GM12892 (cell line): ENCODE data around the gene MYO18A.

ENCODE experiments used
- DNase-seq: peaks from one replicate; pipeline ENCODE4 v3.0.0; 2011; ENCODE audit not compliant: insufficient read length
- FAIRE-seq: peaks from 2 replicates; lab custom pipeline; 2011; peaks lifted over from hg19 to GRCh38; lab: Jason Lieb, UNC
- POLR2A ChIP-seq: IDR thresholded peaks from 2 replicates; pipeline ENCODE4 v1.6.1; 2011; ENCODE audit warnings: low read depth, low read length, control low read depth
- POLR2AphosphoS5 ChIP-seq: IDR thresholded peaks from 2 replicates; pipeline ENCODE4 v1.6.1; 2011; ENCODE audit warnings: low read depth, low read length, control low read depth
- TAF1 ChIP-seq: IDR thresholded peaks from 2 replicates; pipeline ENCODE4 v1.6.1; 2011; ENCODE audit warnings: low read depth, mild to moderate bottlenecking, control low read depth, low read length, borderline replicate concordance

MYO18A gene

GRCh38 chr17:29193146-29193545 is 12.9 kb upstream of the MYO18A start:
- no peak for DNase-seq
- FAIRE-seq: no peak
- TF ChIP-seq POLR2A (no peak), POLR2AphosphoS5 (no peak), TAF1 (no peak)

DNA sequence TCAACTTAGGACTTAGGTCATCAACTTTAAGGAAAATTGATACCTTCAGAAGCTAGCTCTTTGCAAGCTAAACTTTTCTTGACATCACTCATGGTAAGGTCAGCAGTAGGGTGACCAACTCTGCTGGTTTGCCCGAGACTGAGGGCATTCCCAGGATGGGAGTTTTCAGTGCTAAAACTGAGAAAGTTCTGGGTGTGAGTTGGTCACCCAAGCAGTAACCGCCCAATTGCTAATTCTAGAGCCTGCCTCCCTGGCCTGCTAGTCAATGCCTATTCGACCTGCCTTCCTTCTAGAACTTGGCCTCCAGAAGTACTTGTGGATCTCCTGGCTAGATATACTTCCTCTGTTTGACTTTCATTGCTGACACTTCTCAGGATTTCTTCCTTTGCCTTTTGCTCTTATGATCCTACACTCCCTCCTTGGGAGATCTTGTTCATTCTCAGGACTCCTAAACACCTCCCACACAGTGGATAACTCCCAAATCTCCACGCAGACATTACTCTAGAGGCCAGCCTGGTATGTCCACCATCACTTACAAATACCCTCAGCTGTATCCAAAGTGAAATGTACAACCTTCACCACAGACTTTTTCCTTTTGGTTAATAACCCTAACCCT is 10.5 kb upstream of the MYO18A start:
- DNase-seq (no peak), FAIRE-seq (no peak)
- TF ChIP-seq POLR2AphosphoS5 (no peak), TAF1 (no peak), POLR2A (no peak)

GRCh38 chr17:29190039-29190438 is 9.8 kb upstream of the MYO18A start:
- FAIRE-seq: no peak
- TF ChIP-seq TAF1 (no peak), POLR2A (no peak), POLR2AphosphoS5 (no peak)

GRCh38 chr17:29189355-29189754 is 9.2 kb upstream of the MYO18A start:
- TF ChIP-seq POLR2AphosphoS5 (no peak), POLR2A (no peak)
- no peak for DNase-seq
- FAIRE-seq: no peak

More at GRCh38 chr17:29190039-29190438, 9.8 kb upstream of the MYO18A start:
- DNase-seq: no peak

- TF ChIP-seq TAF1: no peak
- TF ChIP-seq POLR2A: no peak
- TF ChIP-seq POLR2AphosphoS5: no peak
- DNase-seq (no peak), FAIRE-seq (no peak)
Observed at GRCh38 chr17:29181226-29181625, 1.0 kb upstream of the MYO18A start.

GRCh38 chr17:29180788-29181160 is 576 bp upstream of the MYO18A start:
- TF ChIP-seq POLR2AphosphoS5: no peak
- TF ChIP-seq TAF1: no peak
- no peak for TF ChIP-seq POLR2A

GRCh38 chr17:29179232-29180033 is 765 bp downstream of the MYO18A start:
- FAIRE-seq: no peak
- TF ChIP-seq POLR2AphosphoS5 (no peak), TAF1 (no peak), POLR2A (no peak)
- DNase-seq: no peak

More at GRCh38 chr17:29180788-29181160, 576 bp upstream of the MYO18A start:
- FAIRE-seq (no peak), DNase-seq (no peak)

DNA sequence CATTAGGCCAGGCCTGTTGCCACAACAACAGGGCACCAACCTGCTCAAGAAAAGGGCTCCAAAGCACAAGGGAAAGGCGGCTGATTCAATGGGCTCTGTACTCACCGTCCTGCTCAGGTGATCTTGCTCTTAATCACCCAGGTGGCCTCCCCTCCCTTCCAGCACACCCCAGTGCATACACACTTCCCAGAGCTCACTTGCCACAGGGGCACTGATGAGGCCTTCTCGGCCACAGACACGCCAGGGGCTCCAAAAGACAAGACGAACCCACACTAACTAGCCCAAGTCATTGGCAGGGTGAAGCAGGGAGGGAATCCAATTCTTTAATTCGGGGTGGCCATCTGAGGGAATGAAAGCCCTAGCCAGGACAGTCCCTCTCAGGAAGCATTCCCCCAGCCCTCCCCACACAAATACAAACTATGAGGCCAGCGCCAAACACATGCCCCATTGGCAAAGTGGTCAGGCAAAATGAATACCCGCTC is 1.4 kb downstream of the MYO18A start:
- TF ChIP-seq POLR2A (no peak), TAF1 (no peak), POLR2AphosphoS5 (no peak)

DNA sequence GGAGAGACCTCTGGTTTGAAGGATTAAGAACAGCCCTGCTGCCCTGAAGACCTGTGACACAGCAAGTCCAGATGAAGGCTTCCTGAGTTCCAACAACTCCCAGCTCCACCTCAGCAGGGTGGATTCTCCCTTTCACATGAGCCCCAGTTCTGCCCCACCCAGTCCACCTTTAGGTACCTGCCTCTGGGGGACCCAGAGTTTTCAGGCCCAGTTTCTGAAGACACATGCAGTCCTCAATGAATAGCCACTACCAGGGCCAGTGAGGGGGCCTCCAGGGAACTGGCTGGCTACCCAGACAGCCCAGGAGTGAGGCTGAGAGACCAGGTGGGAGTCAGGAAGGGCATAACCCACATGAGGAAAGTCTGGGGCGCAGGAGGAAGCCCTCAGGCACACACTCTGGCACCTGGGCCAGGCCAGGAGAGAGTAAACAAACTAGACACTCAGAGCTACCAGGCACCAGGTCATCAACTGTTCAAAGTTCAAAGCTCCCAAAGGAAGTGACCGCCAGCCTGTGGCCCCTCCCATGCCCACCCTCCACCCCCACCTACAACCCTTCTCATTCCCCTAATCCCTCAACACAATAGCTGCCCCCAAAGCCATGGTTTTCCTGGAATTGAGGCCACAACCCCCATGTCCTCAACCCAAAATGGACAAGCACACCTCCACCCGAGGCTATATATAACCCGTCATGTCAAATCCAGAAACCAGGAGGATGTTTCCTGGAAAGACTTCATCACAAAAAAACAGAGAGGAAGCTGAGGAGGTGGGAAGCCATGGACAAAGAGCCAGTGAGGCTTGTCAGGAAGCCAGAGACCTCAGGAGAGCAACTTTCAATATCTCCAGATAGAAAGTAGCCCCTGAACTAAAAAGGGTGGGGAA is 2.1 kb downstream of the MYO18A start:
- no peak for FAIRE-seq
- DNase-seq: no peak
- TF ChIP-seq POLR2AphosphoS5: no peak
- no peak for TF ChIP-seq POLR2A
- no peak for TF ChIP-seq TAF1

More for the DNA sequence above, 1.4 kb downstream of the MYO18A start:
- no peak for FAIRE-seq
- no peak for DNase-seq

DNA sequence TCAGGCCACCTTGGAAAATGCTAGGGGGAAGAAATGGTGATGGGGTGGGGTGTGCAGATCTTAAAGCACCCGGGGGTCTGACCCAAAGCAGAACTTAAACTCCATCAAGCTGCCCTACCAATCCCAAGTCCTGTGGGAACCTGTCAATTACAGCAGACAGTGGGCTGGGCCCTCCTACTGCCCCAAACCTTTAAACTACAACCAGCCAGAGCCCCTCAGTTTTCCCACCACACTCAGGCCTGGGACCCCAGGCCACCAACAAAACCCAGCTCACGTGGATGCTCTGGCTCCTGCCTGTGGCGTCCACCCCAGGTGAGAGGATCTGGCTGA is 2.7 kb downstream of the MYO18A start:
- DNase-seq (no peak), FAIRE-seq (no peak)
- TF ChIP-seq POLR2AphosphoS5 (no peak), TAF1 (no peak), POLR2A (no peak)
